ENCODE results near the gene DUSP2.

Gene DUSP2

GRCh38 chr2:96137321-96138178, 7.7 kb downstream of the DUSP2 start:
- Histone ChIP-seq H4K12ac (ENCODE audit: low read depth, low read length) (no peak overlapping the region), H3K23ac (ENCODE audit: low read length) (no peak overlapping the region), H4K91ac (ENCODE audit: low read depth, low read length) (no peak overlapping the region), H3K79me2 (ENCODE audit: control insufficient read depth, insufficient read depth, low read length, poor library complexity) (no peaks in the 10 kb centered on the region), H3K18ac (ENCODE audit: low read length) (no peak overlapping the region), H3K4me1 (ENCODE audit: control insufficient read depth in 1 of 2, insufficient read depth in 2 of 2, low read length in 2 of 2) (no peaks in the 10 kb centered on the region), H3K4me2 (ENCODE audit: low read length) (no peak overlapping the region), H3K27ac (ENCODE audit: low read depth, low read length) (no peak overlapping the region), H3K14ac (ENCODE audit: low read length) (no peak overlapping the region), H2BK5ac (ENCODE audit: low read depth, low read length, poor library complexity) (no peak overlapping the region), H3K9ac (ENCODE audit: low read length) (no peak overlapping the region), H3K36me3 (ENCODE audit: control insufficient read depth in 1 of 2, insufficient read depth in 2 of 2, low read length in 2 of 2) (no peaks in the 10 kb centered on the region), H2AK5ac (ENCODE audit: low read length) (no peak overlapping the region), H2AFZ (ENCODE audit: insufficient read depth, low read length, poor library complexity) (no peak overlapping the region), H3K9me3 (ENCODE audit: insufficient read depth, low read depth, low read length) (peaks cover 5% of the 10 kb centered on the region), H3K4ac (ENCODE audit: low read depth, low read length) (no peak overlapping the region), H4K8ac (ENCODE audit: low read depth, low read length) (no peak overlapping the region), H2BK120ac (ENCODE audit: insufficient read depth, low read length, poor library complexity) (no peak overlapping the region), H2BK12ac (ENCODE audit: low read length) (no peak overlapping the region), H3K27me3 (ENCODE audit: insufficient read depth, low read length) (no peaks in the 10 kb centered on the region), H3K4me3 (ENCODE audit: low read depth, low read length) (no peak overlapping the region), H3K79me1 (ENCODE audit: low read length) (no peaks in the 10 kb centered on the region)
- no CpG with 5 or more reads among the region's 15 CpGs for WGBS (ENCODE audit: extremely low coverage, insufficient coverage, insufficient read length)
- DNase-seq = no peak

GRCh38 chr2:96136129-96136720, 9.0 kb downstream of the DUSP2 start:
- Histone ChIP-seq H3K4me1 (ENCODE audit: control insufficient read depth in 1 of 2, insufficient read depth in 2 of 2, low read length in 2 of 2) (no peaks in the 10 kb centered on the region), H4K91ac (ENCODE audit: low read depth, low read length) (no peak overlapping the region), H3K27ac (ENCODE audit: low read depth, low read length) (no peak overlapping the region), H2BK12ac (ENCODE audit: low read length) (no peak overlapping the region), H3K79me1 (ENCODE audit: low read length) (no peaks in the 10 kb centered on the region), H3K14ac (ENCODE audit: low read length) (no peak overlapping the region), H3K9me3 (ENCODE audit: insufficient read depth, low read depth, low read length) (peaks cover 5% of the 10 kb centered on the region), H2AK5ac (ENCODE audit: low read length) (no peak overlapping the region), H3K4me3 (ENCODE audit: low read depth, low read length) (no peak overlapping the region), H3K23ac (ENCODE audit: low read length) (no peak overlapping the region), H3K4me2 (ENCODE audit: low read length) (no peak overlapping the region), H3K79me2 (ENCODE audit: control insufficient read depth, insufficient read depth, low read length, poor library complexity) (no peaks in the 10 kb centered on the region), H3K4ac (ENCODE audit: low read depth, low read length) (no peak overlapping the region), H2BK120ac (ENCODE audit: insufficient read depth, low read length, poor library complexity) (no peak overlapping the region), H2AFZ (ENCODE audit: insufficient read depth, low read length, poor library complexity) (no peak overlapping the region), H4K8ac (ENCODE audit: low read depth, low read length) (no peak overlapping the region), H4K12ac (ENCODE audit: low read depth, low read length) (no peak overlapping the region), H3K36me3 (ENCODE audit: control insufficient read depth in 1 of 2, insufficient read depth in 2 of 2, low read length in 2 of 2) (no peaks in the 10 kb centered on the region), H3K27me3 (ENCODE audit: insufficient read depth, low read length) (no peaks in the 10 kb centered on the region), H2BK5ac (ENCODE audit: low read depth, low read length, poor library complexity) (no peak overlapping the region), H3K18ac (ENCODE audit: low read length) (no peak overlapping the region), H3K9ac (ENCODE audit: low read length) (no peak overlapping the region)
- no CpG with 5 or more reads among the region's 8 CpGs for WGBS (ENCODE audit: extremely low coverage, insufficient coverage, insufficient read length)
- DNase-seq = no peak

GRCh38 chr2:96135621-96136020, 9.6 kb downstream of the DUSP2 start:
- peaks cover 5% of the 10 kb centered on the region for H3K9me3 ChIP-seq (ENCODE audit: insufficient read depth, low read depth, low read length)
- no peak overlapping the region for H3K27ac ChIP-seq (ENCODE audit: low read depth, low read length)

GRCh38 chr2:96135171-96135570, 10.1 kb downstream of the DUSP2 start:
- no peak for DNase-seq
- Histone ChIP-seq H3K23ac (ENCODE audit: low read length) (no peak overlapping the region), H4K8ac (ENCODE audit: low read depth, low read length) (no peak overlapping the region), H3K4me3 (ENCODE audit: low read depth, low read length) (no peak overlapping the region), H3K4me2 (ENCODE audit: low read length) (no peak overlapping the region), H2AK5ac (ENCODE audit: low read length) (no peak overlapping the region), H4K12ac (ENCODE audit: low read depth, low read length) (no peak overlapping the region), H2BK12ac (ENCODE audit: low read length) (no peak overlapping the region), H3K27me3 (ENCODE audit: insufficient read depth, low read length) (no peaks in the 10 kb centered on the region), H3K27ac (ENCODE audit: low read depth, low read length) (no peak overlapping the region), H3K4ac (ENCODE audit: low read depth, low read length) (no peak overlapping the region), H2BK120ac (ENCODE audit: insufficient read depth, low read length, poor library complexity) (no peak overlapping the region), H3K14ac (ENCODE audit: low read length) (no peak overlapping the region), H3K9me3 (ENCODE audit: insufficient read depth, low read depth, low read length) (peaks cover 8% of the 10 kb centered on the region), H2AFZ (ENCODE audit: insufficient read depth, low read length, poor library complexity) (no peak overlapping the region), H3K36me3 (ENCODE audit: control insufficient read depth in 1 of 2, insufficient read depth in 2 of 2, low read length in 2 of 2) (no peaks in the 10 kb centered on the region), H4K91ac (ENCODE audit: low read depth, low read length) (no peak overlapping the region), H3K79me2 (ENCODE audit: control insufficient read depth, insufficient read depth, low read length, poor library complexity) (no peaks in the 10 kb centered on the region), H3K9ac (ENCODE audit: low read length) (no peak overlapping the region), H2BK5ac (ENCODE audit: low read depth, low read length, poor library complexity) (no peak overlapping the region), H3K18ac (ENCODE audit: low read length) (no peak overlapping the region), H3K79me1 (ENCODE audit: low read length) (no peaks in the 10 kb centered on the region), H3K4me1 (ENCODE audit: control insufficient read depth in 1 of 2, insufficient read depth in 2 of 2, low read length in 2 of 2) (no peaks in the 10 kb centered on the region)
- WGBS (ENCODE audit: extremely low coverage, insufficient coverage, insufficient read length) = no CpG with 5 or more reads among the region's 9 CpGs

More at GRCh38 chr2:96135621-96136020, 9.6 kb downstream of the DUSP2 start:
- Histone ChIP-seq H3K4me3 (ENCODE audit: low read depth, low read length) (no peak overlapping the region), H3K23ac (ENCODE audit: low read length) (no peak overlapping the region), H2AK5ac (ENCODE audit: low read length) (no peak overlapping the region), H3K4me1 (ENCODE audit: control insufficient read depth in 1 of 2, insufficient read depth in 2 of 2, low read length in 2 of 2) (no peaks in the 10 kb centered on the region), H3K14ac (ENCODE audit: low read length) (no peak overlapping the region), H2AFZ (ENCODE audit: insufficient read depth, low read length, poor library complexity) (no peak overlapping the region), H2BK120ac (ENCODE audit: insufficient read depth, low read length, poor library complexity) (no peak overlapping the region), H3K36me3 (ENCODE audit: control insufficient read depth in 1 of 2, insufficient read depth in 2 of 2, low read length in 2 of 2) (no peaks in the 10 kb centered on the region), H3K9ac (ENCODE audit: low read length) (no peak overlapping the region), H3K79me1 (ENCODE audit: low read length) (no peaks in the 10 kb centered on the region), H2BK5ac (ENCODE audit: low read depth, low read length, poor library complexity) (no peak overlapping the region), H4K91ac (ENCODE audit: low read depth, low read length) (no peak overlapping the region), H3K4ac (ENCODE audit: low read depth, low read length) (no peak overlapping the region), H3K27me3 (ENCODE audit: insufficient read depth, low read length) (no peaks in the 10 kb centered on the region), H3K79me2 (ENCODE audit: control insufficient read depth, insufficient read depth, low read length, poor library complexity) (no peaks in the 10 kb centered on the region), H4K12ac (ENCODE audit: low read depth, low read length) (no peak overlapping the region), H3K4me2 (ENCODE audit: low read length) (no peak overlapping the region), H3K18ac (ENCODE audit: low read length) (no peak overlapping the region), H2BK12ac (ENCODE audit: low read length) (no peak overlapping the region), H4K8ac (ENCODE audit: low read depth, low read length) (no peak overlapping the region)
- WGBS (ENCODE audit: extremely low coverage, insufficient coverage, insufficient read length) = no CpG with 5 or more reads among the region's 5 CpGs
- no peak for DNase-seq
